Uterus (tissue), 2 donors: ENCODE data around the gene CCDC91.

ENCODE experiments used
- POLR2A ChIP-seq, 2 donors: fragments of 450-650 bp; IDR thresholded peaks; one replicate each; pipeline ENCODE4 v1.6.1; 2016; ENCODE audit warnings: antibody characterized with exemption in 2 of 2, mild to moderate bottlenecking in 1 of 2, moderate library complexity in 1 of 2
- TF ChIP-seq, protein P1 (sequence below), 4 experiments: fragments of 200-600 bp in 2 of 4; fragments of 450-650 bp in 2 of 4; sonication (generic) in 2 of 4; IDR thresholded peaks; one replicate each; pipeline ENCODE4 v1.5.1; 2016 to 2019; ENCODE audit warnings: antibody characterized with exemption in 4 of 4, mild to moderate bottlenecking in 2 of 4, moderate library complexity in 1 of 4

DNA sequence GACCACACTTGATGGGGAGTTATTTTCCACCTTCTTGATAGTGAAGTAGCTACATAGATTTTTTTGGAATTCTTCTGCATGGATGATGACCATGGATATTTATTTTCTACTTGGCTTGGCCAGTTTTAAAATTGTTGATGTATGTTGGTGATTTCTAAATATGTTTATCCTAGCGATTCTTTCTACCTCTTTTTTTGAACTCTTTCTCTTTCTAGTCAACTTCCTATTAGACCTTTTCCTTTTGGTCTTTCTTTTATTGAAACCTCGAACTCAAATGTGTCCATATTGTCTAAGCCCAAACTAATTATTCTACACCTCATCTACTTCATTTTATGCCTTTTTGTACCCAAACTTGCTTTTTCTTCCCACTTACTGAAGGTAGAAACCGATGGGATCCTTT lies 37.0 kb downstream of the CCDC91 start:
- no peak for TF ChIP-seq POLR2A (IDR thresholded peaks at IDR 0.05)
- TF ChIP-seq, protein P1, sequence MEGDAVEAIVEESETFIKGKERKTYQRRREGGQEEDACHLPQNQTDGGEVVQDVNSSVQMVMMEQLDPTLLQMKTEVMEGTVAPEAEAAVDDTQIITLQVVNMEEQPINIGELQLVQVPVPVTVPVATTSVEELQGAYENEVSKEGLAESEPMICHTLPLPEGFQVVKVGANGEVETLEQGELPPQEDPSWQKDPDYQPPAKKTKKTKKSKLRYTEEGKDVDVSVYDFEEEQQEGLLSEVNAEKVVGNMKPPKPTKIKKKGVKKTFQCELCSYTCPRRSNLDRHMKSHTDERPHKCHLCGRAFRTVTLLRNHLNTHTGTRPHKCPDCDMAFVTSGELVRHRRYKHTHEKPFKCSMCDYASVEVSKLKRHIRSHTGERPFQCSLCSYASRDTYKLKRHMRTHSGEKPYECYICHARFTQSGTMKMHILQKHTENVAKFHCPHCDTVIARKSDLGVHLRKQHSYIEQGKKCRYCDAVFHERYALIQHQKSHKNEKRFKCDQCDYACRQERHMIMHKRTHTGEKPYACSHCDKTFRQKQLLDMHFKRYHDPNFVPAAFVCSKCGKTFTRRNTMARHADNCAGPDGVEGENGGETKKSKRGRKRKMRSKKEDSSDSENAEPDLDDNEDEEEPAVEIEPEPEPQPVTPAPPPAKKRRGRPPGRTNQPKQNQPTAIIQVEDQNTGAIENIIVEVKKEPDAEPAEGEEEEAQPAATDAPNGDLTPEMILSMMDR (IDR thresholded peaks at IDR 0.05) = no peak
